ENCODE measurements around the gene CCL8.

Gene CCL8

DNA sequence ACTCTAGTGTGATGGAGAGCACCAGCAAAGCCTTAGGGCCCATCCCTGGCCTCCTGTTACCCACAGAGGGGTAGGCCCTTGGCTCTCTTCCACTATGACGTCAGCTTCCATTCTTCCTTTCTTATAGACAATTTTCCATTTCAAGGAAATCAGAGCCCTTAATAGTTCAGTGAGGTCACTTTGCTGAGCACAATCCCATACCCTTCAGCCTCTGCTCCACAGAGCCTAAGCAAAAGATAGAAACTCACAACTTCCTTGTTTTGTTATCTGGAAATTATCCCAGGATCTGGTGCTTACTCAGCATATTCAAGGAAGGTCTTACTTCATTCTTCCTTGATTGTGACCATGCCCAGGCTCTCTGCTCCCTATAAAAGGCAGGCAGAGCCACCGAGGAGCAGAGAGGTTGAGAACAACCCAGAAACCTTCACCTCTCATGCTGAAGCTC, at the start of gene CCL8:
Gene CCL8, plus strand, starts transcription at position 397 of the 445 bp plus-strand sequence. CDS start 67 bp downstream, outside the sequence.
- no peak for DNase-seq

DNA sequence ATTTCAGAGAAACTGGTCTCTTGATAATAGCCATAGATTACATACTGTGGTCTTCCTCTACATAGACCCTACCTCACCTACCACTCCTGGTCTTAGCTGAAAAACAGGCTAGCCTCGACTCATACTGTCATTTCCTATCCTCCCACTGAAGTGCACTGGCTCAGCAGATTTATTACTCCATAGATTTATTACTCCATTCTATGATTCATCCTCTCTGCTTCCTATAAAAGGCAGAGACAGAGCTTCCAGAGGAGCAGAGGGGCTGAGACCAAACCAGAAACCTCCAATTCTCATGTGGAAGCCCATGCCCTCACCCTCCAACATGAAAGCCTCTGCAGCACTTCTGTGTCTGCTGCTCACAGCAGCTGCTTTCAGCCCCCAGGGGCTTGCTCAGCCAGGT, 49.3 kb upstream of the CCL8 start, which contains the start of gene CCL7:
Gene CCL7, plus strand, starts transcription at position 253 of the 400 bp plus-strand sequence. Its CDS starts 70 bp downstream, at position 323.
- DNase-seq = peak; percentile 66

DNA sequence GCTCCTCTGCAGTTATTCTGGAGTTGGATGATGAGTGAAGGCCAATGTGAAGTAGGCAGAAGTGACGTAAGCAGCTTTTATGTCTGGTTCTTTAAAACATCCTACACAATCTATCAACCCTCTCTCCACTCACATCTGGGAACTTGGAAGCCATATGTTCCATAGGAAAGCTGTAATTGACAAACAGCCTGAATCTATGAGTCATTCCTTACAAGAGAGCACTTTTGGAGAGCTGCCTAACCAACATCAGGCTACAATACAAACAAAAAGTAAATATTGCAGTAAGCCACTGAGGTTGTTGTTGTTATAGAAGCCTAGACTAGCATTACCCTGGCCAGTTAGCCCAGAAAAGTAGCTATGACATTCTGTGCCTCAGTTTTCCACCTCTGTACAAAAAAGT, 43.4 kb upstream of the CCL8 start:
- DNase-seq = peak; percentile 14

DNA sequence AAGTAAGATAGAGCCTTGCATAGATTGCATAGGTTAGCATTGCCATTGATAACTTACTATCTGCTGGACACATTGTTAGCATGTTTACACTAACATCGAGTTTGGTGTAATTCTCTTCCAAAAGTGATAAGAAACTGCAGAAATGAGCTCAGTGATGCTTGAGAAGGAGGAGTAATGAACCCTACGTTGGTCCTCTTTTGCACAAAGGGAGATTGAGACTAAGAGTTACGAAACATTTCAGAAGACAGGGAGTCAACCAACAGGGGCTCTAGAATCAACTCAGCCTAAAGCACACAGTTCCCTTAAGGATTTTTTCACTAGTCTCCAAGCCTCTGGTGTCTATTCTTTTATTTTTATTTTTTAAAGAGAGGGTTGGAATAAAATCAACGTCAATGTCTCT, 42.4 kb upstream of the CCL8 start:
- DNase-seq = no peak

DNA sequence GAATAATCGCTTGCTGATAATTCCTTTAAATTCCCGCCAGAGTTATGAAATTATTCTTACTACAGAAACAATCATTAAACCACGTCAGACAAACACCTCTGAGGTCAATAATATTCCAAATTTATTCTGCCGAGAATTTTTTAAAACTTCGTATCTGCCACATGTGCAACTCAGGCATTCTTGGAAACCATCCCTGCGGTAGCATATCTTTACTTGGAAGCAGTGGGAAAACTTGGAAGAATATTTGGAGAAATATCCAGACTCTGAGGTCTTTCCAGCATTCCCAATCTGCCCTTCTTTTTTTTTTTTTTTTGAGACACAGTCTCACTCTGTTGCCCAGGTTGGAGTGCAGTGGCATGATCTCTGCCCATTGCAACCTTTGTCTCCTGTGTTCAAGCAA, 35.7 kb upstream of the CCL8 start:
- no peak for DNase-seq

DNA sequence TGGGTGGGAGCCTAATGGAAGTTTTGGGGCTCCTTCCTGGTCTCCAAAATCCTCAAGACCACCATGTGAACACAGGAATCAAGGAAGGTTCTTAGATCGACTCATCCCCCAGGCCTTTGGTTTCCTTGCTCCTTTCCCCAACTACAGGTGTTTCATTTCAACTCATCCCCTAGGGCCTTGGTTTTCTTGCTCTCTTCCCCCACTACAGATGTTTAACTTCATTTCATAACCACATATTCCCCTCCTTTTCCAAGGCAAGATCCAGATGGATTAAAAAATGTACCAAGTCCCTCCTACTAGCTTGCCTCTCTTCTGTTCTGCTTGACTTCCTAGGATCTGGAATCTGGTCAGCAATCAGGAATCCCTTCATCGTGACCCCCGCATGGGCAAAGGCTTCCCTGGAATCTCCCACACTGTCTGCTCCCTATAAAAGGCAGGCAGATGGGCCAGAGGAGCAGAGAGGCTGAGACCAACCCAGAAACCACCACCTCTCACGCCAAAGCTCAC, 33.9 kb upstream of the CCL8 start, which contains the start of gene CCL11:
Gene CCL11, plus strand, starts transcription at position 457 of the 507 bp plus-strand sequence. CDS start 67 bp downstream, outside the sequence.
- DNase-seq = no peak

DNA sequence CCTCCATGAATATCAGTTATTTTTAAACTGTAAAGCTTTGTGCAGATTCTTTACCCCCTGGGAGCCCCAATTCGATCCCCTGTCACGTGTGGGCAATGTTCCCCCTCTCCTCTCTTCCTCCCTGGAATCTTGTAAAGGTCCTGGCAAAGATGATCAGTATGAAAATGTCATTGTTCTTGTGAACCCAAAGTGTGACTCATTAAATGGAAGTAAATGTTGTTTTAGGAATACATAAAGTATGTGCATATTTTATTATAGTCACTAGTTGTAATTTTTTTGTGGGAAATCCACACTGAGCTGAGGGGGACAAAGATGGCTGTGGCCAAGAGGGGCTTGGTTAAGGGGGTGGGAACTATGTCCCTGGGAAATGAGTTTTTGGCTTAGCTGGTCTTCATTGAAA, 31.4 kb upstream of the CCL8 start:
- DNase-seq = no peak

DNA sequence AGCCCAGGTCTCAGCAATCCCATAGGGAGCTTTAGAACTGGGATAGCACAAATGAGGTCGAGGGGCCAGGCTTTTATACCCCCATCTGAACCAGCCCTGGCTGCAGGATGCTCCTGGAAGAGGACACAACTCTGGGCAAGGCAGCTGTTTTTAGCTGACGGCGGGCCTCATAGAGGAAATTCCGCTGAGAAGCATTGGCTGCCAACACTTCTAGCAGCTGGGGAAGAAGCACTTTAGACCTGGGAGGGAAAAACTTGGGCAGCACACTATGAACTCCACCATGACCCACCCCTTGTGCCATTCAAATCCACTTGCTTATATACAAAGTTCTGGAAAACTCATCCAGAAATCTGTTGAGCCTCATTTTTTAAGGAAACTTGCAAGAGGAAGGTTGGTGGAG, 28.6 kb upstream of the CCL8 start:
- no peak for DNase-seq

DNA sequence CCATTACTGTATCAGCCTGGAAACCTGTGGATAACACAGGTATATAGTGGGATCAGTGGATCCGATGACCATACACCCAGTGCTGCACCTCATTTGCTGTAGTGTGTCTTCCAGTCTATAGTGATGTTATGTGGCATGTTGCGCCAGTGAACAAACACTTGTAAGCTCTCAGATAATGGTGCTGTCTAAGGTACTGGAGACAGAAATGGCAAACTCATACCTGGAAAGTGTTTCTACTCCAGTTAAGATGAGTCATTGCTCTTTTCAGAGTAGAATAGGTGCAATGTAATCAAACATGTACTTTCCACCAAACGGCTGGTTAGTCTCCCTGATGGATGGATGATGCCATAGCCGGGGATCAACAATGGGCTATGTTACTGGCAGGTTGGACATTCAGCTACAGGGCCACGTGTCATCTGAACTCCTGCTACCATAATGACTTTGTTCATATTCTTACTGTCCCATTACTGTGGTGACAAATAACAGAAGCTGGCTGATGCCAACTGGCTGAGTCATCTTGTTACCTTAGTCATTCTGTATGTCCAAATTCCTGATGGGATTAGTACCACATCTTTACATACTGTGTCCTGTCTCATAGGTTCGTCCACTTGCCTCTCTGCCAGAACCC, 27.4 kb upstream of the CCL8 start:
- DNase-seq = no peak

DNA sequence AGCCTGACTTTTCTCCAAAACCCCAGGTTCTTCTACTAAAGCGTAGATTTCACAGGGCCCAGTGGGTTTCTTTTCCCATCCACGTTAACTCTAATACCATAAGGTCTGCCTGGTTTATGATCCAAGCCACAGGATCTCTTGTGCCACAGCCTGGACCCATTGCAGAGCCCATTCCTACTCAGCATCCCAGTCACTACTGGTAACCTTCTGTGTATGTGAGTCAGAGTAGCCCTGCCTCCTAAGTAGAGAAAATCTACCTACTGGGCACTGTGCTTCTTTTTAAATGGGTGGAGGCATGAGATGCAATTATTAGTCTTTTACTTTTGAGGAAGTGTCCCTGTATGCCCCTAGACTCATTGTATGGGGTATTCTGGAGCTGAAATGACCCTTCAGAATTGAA, 20.2 kb upstream of the CCL8 start:
- DNase-seq = no peak

DNA sequence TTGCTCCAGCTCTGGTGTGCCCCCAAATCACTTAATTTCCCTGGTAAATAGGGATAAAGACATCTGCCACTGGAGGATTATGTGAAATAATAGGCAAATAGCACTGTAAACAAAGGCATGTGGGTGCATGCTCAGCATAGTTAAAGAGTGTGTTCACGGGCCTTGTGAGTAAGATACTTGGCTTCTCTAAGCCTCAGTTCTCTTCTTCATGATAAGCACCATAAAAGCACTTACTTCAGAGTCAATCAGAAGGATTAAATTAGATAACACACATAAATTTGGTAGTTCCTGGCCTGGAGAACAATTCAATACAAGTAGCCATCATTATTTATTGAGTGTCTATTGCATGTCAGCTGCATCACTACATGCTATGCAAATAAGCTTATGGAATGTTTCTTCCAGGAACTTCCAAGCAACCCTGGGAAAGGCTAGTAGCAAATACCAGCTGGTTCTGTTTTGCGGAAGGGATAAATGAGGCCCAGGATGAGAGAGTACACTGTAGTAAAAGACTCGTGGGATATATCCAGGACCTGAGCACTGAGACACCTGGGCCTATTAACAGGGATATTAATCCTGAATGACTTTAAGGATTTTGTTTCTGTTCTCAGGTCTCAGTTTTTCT, 19.2 kb upstream of the CCL8 start:
- peak; percentile 36 for DNase-seq

DNA sequence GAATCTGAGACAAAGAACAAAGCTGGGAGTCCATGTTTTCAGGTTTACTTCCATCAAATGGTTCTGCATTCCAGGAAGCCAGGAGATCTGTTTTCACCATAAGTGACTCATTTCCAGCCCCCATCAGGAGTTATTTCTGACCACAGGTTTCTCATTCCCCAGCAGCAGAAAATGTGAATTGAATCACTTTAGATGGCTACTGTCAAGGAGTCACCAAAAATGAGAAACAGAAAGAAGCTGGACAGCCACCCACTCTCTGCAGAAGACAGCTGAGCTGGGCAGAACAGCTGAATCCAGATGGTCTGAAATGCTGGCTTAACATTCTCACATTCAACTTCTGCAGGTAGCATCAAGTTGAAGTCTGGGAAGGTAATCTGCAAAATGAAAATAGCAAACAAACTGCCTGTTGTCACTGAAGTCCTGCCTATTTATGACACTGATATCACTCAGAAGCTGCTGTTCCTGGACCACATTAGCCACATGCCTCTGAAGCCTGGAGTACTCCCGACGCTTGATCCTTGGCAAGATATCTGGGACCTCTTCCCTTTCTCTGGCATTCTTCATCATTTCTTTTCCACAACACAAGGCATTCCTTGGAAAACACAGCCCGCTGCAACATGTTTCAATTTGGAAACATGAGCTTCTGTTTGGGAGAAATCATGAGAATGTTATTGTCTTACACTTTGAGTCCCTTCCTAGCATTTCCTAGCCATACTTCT, 18.4 kb upstream of the CCL8 start:
- peak; percentile 60 for DNase-seq

DNA sequence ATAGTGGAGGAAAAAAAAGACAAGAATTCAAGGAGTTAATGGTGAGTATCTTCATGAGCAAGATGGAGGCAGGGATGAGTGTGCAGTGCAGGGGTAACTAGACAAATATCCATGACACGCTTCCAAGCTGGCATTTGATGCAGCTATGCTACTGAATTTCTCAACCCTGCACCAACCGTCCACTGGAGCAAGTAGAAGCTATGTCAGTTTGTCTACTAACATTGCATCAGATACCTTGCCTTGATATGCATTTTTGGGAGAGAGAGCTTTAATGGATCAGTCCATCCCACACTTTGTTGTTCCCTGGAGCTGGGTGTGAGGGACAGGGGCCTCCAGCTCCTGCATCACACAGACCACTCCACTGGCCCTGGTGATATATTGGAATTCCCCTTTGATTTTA, 17.2 kb upstream of the CCL8 start:
- DNase-seq = no peak

DNA sequence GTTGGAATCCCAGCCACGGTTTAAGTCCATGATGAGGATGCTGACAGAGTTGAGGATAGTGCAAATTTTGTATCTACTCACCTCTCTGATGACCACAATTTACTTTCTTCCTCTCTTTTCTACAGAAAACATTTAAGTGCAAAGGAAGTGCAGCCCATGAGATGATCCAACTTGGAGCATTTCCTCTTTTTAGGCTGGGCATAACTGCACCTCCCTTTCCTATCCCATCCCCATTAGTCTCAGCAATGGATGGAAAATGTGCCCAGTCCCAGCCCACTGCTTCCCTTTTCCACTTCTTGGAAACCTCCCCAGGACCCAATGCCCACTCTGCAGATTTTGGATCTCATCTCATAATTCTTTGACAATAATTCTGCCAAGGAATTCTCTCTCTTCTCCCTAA, 16.6 kb upstream of the CCL8 start:
- DNase-seq = no peak

DNA sequence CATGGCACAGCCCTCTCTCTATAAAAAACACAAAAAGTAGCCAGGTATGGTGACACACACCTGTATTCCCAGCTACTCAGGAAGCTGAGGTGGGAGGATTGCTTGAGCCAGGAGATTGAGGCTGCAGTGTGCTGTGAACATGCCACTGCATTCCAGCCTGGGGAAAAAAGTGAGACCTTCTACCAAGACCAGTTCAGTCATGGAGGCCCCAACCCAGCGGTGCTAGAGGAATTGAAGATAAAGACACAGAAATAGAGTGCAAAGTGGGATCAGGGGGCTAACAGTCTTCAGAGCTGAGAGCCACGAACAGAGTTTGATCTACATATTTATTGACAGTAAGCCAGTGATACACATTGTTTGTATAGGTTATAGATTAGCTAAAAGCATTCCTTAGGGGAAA, 15.6 kb upstream of the CCL8 start:
- no peak for DNase-seq

DNA sequence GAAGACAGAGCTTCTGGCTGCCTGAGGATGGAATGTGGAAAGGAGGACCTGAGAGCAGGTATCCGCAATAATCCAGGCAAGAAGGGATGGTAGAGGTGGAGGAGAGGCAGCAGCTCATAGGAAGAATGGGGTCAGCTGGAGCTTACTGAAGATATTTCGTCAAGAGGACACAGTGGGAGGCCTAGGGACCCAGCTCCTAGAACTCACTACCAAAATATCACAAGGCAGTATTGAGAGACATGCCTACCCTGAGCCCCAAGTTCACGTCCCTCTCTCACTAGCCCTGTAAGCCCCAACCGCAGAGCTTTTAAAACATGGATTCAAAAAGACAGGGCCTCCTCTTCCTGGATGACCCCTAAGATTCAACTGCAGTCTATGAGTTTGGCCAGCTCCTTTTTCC, 14.2 kb upstream of the CCL8 start:
- DNase-seq = no peak

DNA sequence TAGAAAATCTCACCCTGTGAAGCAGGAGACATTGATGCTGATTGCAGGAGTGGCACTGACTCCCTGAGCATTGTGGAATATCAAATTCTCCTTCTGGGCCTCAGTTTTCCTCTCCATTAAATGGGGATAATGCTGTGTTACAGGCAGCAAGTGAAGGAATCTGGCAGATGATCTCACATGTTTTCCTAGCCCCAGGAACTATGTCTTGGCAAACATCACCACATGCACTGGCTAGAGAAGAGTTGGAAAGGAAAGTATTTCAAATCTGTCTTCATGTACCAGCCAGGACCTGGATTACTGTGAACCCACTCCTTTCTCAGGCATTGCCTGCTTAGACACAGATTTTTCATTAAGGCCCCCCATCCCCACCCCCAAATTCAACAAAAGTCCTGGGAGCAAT, 13.6 kb upstream of the CCL8 start:
- DNase-seq = no peak

DNA sequence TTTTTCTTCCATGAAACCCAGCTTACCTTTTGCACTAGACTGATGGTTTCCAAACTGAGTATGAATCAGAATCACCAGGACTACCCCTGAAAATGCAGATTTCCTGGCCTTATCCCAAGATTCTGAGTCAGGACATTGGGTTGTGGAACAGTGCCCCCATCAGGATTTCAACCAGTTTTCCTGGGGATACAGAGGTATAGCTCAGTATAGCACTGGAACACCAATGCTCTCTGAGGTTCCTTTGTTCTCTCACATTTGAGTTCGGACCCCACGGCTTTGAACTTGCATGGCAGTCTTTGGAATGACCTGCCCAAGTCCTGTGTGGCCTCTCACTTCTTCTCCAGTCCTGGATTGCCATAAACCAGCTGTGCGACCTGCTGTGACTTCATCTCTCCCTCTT, 12.8 kb upstream of the CCL8 start:
- DNase-seq = peak; percentile 29

DNA sequence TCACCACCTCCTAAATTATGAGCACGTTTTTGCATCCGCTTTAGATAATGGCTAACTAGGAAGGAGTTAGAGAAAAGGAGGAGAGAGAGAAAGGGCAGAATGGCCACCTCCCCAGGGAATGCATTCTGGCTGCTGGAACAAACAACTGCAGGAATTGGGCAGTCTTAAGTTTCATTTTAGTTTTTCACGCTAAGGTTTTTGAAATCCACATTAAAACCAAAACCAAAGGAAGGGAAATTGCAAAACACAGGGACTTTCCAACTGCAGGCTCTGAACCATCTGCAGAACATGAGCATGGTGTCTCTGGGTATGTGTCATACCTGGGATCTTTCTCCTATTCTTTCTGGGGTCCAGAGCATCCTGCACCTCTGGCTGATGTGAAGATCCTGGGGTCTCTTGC, 12.1 kb upstream of the CCL8 start:
- no peak for DNase-seq

DNA sequence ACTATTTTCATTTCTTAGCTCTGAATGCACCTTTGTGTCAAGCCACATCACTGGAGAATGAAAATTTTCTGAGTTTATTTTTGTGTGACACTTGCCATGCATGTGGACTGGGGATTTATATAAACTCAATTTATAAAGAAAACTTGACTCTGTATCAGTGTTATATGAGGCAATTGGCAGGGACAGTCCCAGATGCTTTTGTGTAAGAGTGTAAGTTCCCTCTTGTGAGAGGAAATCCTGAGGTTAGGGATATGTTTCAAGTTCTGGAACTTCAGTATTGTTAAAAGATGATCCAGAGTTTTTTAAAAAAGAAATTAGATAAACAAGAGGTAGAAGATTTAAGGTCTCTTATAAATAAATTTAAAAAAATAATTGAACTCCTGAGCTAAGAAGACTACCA, 10.9 kb upstream of the CCL8 start:
- DNase-seq = no peak

DNA sequence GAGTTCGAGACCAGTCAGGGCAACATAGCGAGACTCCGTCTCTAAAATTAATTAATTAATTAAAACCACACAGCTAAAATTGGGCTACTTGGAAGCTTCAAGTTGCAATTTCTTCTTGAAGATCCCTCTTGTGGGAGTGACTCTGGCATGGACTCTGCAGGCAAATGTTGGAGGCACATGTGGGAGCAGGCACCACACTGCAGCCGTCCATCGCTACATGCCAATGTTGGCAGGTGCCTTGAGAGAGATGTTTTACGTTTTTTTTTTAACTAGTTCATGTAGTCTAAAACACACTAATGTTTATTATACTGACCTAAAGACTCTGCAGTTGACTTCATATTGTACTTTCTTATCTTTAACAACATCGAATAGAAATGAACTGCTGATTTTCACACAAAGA, 7.9 kb upstream of the CCL8 start:
- no peak for DNase-seq

DNA sequence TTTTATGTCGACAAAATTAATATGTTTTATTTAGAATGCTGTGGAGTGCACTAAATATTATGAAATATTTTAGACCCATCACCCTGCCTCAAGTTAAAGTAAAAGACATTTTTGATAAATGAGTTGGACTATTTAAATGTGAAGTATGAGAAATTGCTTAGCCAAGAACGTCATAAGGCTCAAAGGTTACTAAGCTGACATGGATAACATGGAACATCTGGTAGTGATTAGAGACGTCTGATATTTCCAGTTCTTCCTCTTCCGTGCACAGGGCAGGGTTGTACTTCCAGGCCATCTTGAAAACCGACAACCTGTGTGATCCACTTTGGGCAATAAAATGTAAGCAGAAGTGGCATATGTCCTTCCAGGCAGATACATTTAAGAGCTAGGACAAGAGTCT, 7.2 kb upstream of the CCL8 start:
- no peak for DNase-seq

DNA sequence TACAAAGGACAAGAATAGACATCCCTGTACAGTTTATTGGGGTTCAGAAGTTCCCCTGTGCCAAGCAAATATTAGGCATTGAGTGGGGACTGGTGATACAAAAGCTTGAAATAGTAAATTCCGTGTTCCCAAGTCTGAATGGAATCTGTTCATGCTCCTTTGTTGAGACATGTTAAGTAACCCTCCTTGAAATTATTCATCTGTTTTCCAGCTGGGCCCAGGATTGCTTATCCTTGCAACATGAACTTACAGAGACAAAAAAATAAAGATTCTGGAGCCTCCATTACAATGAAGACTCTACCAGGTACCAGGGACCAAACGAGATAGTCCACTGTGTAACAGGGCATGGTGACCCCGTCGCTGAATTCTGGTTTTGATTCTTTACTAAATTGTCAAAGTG, 6.1 kb upstream of the CCL8 start:
- DNase-seq = no peak

DNA sequence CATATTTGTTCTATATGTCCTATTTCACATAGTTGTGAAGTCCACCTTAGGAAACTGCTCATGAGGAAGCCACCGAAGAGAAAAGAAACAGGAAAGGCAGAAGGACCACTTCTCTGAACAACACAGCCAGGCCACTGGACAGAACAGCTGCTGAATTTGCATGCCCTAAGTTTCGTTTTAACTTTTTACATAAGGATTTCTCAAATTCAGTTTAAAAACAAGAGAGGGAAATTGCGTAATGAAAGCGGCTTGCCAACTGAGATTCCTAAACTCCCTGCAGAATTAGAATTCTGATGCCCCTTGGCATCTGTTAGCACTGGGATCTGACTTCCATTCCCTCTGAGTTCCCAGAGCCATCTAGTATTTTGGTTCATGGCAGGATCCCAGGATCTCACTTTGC, 5.0 kb upstream of the CCL8 start:
- no peak for DNase-seq

Data from kidney glomerular epithelial cell (primary cell).